ENCODE measurements around the gene VASH1.
"Not testable (repeated sequence)": the region's sequence is repeated elsewhere in the genome, so short reads cannot be mapped to it uniquely, and the experiment has no call there.

VASH1 gene

DNA sequence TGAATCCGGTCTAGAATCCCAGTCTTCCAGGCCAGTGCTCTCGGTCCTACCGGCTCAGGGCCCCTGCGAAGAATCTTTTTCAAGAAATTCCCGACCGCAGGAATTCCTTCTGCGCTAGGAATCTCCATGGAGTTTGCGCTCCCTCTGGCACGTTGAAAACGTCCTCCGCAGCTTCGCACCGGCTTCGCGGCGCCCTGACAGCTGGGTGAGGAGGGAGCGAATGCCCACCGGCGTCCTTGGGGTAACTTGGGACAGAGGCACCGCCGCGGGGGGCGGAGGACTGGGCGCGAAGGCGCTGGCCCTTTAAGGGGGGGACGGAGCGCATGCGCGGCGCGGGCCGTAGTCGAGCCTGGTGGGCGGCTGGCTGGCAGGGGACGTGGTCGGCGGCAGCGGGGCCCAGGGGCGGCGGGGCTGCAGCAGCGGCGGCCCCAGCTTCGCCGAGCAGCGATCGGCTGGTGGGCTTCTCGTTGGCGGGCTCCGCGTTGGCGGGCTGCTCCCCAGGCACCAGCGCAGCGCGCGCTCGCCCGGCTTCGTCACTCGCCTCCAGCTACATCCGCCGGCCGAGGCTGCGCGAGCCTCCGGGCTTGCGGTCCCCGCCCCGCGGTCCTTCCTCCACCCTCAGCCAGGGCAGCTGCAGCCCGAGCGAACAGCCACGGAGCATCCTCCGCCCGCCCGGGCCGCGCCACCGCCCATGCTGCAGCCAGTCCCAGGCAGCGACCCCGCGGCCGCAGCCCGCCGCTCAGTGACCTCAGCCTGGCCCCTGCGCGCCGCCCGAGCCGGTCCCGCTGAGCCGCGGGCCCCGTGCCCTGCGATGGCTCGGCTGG is at the start of gene VASH1:
VASH1 (plus strand) TSS at position 333 of the 824 bp plus-strand sequence. CDS start 1,354 bp downstream, outside the sequence.
- peak in 2 of 3 experiments; percentile 29 to 63 for DNase-seq (ENCODE audit: low read depth in 3 of 3)

DNA sequence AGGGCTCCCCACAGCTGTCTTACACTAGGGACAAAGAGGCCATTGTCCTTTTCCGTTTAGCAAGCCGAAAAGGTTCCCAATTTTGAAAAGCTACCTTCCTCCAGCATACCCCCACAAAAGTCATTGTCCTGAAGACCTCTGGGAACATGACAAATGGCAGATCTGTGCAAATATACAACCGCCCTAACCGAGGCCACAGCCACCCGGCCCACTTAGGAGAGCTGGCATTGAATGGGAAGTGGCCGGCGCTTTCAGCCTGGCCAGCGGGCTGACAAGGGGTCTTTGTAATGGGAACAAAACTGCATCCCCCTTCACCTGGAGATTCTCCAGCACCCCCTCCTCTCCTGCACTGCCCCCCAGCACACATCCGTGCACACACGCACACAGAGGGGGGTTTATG is 48.1 kb upstream of the VASH1 start:
- DNase-seq (ENCODE audit: low read depth in 3 of 3), result no peak

DNA sequence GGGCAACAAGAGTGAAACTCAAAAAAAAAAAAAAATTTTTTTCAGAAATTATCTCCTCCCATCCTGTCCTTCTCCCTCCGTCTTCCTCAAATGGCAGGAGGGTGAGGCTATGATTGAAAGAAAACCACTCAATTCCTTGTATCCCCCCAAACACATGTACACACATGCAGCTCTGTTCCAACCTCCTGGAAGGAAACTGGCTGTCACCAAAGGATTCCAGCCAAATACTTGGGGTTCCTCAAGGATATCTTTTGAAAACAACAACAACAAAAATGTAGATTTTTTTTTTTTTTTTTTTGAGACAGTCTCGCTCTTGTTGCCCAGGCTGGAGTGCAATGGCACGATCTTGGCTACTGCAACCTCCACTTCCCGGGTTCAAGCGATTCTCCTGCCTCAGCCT is 46.8 kb upstream of the VASH1 start:
- DNase-seq (ENCODE audit: low read depth in 3 of 3), result no peak

DNA sequence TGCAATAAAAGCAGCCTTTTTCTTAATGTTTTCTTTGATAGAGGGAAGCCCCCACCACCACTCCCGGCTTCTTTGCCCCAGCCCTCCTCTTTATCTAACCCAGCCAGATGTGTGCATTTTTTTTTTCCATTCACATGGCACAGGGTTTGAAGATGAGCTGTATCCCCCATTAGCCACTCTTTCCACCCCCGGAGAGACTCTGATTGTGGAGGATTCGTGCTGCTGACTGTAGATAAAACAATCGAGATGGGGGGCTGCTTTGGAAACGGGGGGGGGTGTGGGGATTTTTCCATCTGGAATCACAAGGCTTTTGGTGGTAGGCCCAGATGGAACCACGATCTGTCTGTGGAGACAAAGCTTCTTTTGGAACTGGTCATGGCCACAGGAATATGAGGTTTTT is 46.2 kb upstream of the VASH1 start:
- DNase-seq (ENCODE audit: low read depth in 3 of 3), result no peak

DNA sequence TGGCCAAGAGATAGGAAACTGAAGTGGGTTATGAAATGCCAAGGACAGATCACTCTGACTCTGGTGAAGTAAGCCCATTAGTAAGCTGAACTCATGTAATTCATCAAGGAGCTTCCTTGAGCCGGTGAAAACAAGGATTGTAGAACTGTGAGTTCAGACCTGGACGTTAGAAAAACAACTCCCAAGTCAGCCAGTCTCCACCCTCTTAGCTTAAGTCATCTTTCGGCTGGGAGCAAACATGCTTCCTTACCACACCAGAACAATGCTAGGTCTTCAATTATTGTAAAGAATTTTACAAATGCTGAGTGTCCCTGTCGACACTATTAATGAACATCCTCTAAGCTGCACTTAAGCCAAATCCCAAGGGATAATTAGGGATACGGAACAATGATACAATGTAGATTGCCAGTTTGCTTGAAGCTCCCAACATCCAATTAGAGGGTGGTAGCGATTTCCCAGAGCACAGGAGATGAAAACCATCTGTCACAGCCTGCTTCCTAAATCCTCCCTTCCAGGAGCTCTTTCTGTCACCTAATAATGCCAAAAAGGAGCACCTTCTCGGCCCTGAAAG is 45.7 kb upstream of the VASH1 start:
- no peak for DNase-seq (ENCODE audit: low read depth in 3 of 3)

DNA sequence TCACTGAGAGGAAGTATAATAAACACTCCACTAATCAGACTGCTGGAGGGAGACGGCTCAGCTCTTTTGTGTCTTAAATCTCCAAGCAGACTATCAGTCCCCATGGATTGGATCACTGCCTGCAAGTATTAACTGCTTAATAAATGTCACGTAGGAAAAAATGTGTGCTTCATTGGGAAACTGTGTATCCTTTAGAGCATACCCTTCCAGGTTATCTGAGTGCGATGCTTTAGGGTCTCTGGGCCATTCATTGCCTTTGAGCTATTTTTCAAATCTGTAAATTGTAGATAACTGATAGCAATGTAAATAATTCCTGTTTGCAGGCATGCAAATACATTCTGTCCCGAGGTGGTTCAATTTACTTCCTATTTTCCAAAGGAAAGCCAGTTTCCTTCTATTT is 45.0 kb upstream of the VASH1 start:
- DNase-seq (ENCODE audit: low read depth in 3 of 3), result no peak

DNA sequence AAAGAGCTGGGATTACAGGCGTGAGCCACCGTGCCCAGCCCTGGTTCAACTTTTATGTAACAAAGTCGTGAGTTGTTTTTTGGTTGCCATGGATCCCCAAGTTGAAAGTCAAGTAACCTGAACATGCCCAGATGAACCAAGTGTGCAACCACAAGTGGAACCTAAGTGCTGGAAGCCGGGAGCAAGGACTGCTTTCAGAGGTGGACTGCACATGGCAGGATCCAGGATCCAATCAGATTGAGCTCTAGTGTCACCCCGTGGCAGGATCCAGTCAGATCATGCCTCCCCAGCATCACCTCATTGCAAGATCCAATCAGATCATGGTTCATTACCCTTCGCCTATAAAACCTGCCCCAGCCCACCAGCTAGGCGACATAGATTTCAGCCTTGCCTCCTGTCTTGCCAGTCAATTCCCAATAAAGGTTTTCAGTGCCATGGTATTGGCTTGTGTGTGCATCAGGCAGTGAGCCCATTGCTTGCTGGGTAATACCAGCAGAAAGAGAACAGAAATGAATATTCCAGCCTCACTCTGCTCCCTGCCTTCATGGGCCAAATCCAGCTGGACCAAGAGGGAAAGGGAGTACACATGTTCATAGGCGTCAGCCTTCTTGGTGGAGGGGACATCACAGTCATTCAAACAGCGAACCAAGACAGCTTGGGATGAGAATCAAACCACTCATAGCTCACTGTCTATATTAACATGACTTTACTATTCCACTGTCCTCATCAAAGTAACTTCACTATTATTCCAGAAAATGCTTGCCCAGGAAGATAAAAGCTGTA is 43.6 kb upstream of the VASH1 start:
- no peak for DNase-seq (ENCODE audit: low read depth in 3 of 3)

DNA sequence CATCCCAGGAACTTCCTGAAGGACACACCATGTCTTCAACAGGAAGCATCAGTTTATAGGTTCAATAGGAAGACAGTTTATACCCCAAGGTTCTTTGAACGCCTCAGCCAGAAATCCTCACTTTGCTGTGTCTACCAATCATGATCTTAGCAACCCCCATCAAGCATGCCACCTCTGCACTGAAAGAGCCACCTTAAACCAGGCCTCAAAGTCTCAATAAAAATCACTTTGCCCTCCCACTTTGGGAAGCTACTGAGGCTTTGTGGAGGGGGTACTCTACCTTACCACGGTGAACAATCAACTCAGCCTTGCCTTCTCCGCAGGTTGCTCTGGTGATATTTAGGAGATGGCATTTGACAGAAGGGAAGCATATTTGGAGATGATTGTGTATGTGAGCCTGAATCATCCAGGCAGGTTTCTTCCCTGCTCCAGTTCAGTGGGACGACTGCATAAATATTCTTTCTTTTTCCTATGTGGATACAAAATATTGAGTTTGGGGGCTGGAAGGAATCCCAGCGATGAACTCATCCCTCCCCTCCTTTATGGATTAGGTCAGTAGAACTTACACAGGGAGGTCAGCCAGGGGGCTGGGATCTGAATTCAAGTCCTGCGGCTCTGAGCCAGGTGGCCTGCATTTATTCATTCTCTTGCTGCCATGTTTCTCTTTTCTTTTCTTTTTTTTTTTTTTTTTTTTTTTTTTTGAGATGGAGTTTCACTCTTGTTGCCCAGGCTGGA is 42.8 kb upstream of the VASH1 start:
- DNase-seq (ENCODE audit: low read depth in 3 of 3), result no peak

DNA sequence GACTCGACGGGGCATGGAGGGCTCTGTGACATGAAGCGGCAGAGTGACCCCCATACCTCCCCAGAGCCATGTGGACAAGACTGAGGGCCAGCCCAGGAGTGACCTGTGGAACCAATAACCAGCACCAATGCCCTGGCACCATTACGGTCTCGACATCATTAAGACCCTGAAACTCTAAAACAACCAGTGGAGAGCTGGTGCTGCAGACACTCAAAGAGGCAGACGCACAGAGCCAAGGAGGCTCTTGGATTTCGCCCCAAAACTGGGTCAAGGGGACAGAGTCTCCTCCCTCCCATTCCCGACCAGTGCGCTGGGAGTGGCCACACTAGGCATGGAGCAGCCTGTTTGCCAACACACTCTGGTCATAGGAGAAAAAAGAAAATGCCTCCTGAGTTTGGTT is 41.6 kb upstream of the VASH1 start:
- DNase-seq (ENCODE audit: low read depth in 3 of 3), result no peak

DNA sequence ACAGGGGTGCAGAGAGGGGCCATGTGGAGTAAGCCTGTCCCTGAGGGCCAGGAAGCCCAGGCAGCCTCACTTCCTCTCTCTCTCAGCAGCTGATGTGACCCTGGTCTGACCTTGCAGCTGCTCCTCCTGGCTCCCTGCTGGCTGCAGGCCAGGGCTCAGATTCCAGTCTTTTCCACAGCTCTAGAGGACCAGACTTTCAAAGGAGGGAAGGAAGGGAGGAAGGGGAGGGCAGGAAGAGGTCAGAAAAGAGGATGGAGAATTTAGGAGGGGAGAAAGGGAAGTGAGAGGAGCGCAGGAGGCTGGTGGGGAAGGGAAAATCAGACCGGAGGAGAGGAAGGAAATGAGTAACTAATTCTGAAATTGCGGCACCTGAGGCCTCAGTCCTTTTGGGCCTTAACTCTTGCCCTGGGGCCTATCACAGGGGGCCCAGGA is 40.9 kb upstream of the VASH1 start:
- DNase-seq (ENCODE audit: low read depth in 3 of 3), result no peak

DNA sequence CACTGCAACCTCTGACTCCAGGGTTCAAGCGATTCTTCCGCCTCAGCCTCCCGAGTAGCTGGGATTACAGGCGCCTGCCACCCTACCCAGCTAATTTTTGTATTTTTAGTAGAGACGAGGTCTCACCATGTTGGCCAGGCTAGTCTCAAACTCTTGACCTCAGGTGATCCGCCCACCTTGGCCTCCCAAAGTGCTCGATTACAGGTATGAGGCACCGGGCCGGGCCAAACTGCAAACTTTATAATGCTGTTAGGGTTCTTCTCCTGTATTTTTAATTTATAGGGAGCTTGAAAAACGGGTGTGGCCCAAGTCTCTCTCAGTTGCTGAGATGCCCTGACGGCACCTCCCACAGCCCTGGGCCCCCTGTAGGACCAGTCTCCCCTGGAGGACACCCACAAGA is 39.8 kb upstream of the VASH1 start:
- DNase-seq (ENCODE audit: low read depth in 3 of 3), result not testable (repeated sequence)

DNA sequence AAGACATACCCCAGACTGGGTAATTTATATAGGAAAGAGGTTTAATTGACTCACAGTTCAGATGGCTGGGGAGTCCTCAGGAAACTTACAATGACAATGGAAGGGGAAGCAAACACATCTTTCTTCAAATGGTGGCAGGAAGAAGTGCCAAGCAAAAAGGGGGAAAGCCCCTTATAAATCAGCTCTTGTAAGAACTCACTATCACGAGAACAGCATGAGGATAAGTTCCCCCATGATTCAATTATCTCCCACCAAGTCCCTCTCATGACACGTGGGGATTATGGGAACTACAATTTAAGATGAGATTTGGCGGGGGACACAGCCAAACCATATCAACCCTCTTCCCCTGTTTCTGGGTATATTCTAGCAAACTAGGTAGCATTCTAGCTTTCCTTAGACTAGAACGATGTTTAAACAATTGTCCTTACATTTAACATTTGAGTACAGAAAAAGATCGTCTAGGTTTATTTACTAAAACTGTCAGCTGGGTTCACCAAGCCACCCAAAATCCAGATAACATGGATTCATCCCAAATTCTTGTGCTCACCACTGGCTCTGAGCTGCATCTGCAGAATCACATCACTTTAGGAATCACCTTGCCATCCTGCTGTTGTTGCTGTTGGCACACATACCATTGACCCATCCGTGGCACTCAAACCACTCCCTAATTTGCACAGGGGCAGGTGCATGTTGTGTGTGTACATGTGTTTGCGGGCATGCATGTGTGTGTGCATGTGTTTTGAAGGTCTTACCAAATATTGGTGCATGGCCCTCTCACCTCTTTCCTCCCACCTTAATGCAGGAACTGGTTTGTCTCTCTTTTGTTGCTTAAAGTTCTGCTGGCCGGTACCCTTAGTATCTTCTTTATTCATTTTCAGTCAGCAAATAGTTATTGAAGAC is 36.4 kb upstream of the VASH1 start:
- DNase-seq (ENCODE audit: low read depth in 3 of 3), result no peak

DNA sequence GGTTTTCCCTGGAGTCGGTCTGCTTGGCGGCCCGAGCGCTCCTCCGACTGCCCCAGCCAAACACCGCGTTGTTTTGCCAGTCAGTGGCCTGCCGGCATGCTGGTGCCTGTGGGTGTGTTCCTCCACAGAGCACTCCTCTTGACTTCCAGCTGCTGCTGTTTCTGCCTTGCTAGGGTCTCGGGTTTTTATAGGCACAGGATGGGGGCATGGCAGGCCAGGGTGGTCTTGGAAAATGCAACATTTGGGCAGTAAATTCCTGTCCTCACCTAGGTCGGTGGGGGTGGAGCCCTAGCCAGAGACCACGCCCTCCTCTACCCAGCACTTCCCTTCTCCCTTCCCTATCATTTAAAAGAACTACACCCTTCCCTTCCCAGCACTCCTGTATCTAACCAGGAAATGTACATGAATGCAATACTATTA is 34.7 kb upstream of the VASH1 start:
- DNase-seq (ENCODE audit: low read depth in 3 of 3), result no peak

DNA sequence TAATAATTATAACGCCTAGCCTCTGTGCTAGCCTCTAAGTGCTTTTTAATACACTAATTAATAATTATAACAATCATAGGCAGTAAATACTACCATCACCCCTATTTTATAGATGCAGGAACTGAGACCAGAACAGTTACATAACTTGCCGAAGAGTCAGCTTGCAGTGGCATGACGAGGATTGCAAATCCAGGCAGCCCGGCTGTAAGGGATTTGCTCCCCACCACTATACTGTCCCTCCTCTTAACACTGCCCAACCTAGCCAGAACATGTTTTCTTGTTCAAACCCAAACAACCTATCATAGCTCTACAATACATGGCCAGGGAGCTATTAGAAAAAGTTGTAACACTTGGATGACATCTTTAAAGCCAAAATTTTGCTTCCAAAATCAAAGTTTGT is 33.9 kb upstream of the VASH1 start:
- DNase-seq (ENCODE audit: low read depth in 3 of 3), result no peak

DNA sequence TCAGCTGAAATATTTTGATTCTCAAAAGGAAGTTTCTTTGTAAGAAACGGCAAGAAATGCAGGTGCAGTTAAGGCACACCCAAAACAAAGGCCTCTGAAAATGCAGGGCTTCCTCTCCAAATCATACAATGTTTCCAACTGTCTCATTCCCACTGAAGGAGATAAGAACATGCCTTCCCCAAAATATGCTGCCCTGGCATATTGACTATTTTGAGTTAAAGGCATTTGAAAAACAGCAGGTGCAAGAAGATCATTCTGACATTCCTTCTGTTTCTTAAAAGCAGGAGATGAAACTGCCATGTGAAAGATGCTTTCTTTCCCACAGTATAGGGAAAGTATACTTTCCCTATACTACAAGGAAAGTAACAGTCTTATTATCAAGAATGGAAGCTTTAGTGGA is 33.4 kb upstream of the VASH1 start:
- DNase-seq (ENCODE audit: low read depth in 3 of 3), result no peak

DNA sequence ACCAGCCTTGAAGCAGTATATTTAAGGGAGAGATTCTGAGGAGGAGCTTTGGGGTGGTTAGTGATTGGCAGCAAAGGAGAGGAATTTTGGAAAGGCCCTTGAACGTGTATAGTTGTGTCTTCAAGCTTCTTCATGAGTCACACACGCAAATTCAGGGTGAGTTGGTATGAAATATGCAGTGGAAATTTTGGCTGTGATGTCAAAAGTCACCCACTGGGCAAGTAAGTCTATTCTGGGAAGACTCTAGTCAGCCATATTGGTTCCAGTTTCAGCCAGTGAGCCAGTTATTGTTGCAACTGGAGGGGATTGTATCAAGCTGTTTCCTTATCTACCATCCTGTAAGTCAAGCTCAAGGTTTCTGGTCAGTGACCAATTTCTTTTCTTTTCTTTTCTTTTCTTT is 32.0 kb upstream of the VASH1 start:
- no peak for DNase-seq (ENCODE audit: low read depth in 3 of 3)

DNA sequence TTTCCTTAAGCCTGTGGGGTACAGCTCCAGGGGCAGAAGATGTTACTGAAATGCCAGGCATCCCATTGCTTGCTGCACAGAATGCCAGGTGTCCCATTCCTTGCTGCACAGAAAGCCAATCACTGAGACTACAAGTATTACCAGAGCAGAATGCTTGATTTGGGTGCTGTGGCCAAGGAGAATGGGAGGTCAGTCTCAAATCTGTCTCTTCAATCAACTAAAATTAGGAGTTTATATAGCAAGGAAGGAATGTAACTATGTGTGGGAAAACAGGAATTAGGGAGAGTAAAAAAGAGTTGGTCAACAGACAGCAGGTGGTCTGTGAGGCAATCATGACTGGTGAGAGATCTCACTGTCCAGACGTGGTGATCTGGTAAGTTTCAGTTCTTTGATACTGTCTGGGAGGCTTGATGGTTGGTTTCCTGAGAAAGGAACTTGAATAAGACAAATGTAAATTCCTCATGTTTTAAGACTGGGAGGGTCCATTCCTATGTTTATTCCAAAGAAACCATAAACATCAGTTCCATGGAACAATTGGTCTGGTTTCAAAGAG is 31.2 kb upstream of the VASH1 start:
- no peak for DNase-seq (ENCODE audit: low read depth in 3 of 3)

DNA sequence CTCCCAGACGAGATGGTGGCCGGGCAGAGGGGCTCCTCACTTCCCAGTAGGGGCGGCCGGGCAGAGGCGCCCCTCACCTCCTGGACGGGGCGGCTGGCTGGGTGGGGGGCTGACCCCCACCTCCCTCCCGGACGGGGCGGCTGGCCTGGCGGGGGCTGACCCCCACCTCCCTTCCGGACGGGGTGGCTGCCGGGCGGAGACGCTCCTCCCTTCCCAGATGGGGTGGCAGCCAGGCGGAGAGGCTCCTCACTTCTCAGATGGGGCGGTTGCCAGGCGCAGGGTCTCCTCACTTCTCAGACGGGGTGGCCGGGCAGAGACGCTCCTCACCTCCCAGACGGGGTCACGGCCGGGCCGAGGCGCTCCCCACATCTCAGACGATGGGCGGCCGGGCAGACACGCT is 26.8 kb upstream of the VASH1 start:
- not testable (repeated sequence) for DNase-seq (ENCODE audit: low read depth in 3 of 3)

DNA sequence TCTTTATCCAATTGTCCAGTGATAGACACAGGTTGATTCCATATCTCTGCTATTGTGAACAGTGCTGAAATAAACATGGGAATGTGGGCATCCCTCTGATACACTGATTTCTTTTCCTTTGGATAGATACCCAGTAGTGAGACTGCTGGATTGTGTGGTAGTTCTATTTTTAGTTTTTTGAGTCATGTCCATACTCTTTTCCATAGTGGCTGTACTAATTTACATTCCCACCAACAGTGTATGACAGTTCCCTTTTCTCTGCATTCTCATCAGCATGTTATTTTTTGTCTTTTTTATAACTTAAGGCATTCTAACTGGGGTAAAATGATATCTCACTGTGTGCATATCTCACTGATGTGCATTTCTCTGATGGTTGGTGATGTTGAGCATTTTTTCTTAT is 24.8 kb upstream of the VASH1 start:
- no peak for DNase-seq (ENCODE audit: low read depth in 3 of 3)

DNA sequence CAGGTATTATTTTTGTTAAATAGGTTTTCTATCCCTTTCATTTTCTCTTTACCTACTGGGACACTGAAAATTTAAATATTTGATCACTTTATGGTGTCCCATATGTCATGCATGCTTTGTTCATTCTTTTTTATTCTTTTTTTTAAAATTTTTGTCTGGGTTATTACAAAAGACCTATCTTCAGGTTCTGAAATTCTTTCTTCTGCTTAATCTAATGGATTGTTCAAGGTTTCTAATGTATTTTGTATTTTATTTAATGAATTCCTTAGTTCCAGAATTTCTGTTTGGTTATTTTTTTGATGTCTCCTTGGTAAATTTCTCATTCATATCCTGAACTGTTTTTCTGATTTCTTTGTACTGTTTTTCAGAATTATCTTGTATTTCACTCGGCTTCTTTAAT is 20.2 kb upstream of the VASH1 start:
- no peak for DNase-seq (ENCODE audit: low read depth in 3 of 3)

DNA sequence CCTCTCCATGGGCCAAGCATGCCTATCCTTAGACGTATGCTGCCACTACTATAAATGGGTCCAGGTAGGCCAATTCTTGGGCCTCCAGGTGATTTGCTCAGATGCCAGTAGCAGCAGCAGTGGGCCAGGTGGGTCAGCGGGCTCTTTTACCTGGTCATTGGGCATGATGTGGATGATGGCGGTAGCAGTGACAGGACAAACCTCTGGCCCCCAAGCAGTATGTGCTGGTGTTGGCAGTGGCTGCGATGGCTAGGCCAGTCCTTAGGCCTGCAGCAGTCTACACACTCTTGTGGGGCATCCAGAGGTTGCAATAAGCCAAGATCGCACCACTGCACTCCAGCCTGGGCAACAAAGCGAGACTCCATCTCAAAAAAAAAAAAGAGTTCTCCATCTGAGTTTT is 19.1 kb upstream of the VASH1 start:
- no peak for DNase-seq (ENCODE audit: low read depth in 3 of 3)

All from stimulated activated CD4-positive, alpha-beta T cell treated with anti-CD3 and anti-CD28 coated beads, TNF-alpha, amount 100 ng/mL, for 24 hours (primary cell).